ENCODE results near the gene REC8.
"Not testable (repeated sequence)": the region's sequence is repeated elsewhere in the genome, so short reads cannot be mapped to it uniquely, and the experiment has no call there.

REC8 gene

GRCh38 chr14:24206260-24207103 lies 34.6 kb downstream of the REC8 start:
- no peak for DNase-seq

GRCh38 chr14:24207104-24207551 lies 35.2 kb downstream of the REC8 start:
- DNase-seq, result no peak

GRCh38 chr14:24207625-24208024 lies 35.7 kb downstream of the REC8 start:
- DNase-seq, result no peak

GRCh38 chr14:24211311-24211710 lies 39.4 kb downstream of the REC8 start:
- no peak for DNase-seq

GRCh38 chr14:24212924-24213865 lies 41.3 kb downstream of the REC8 start, which contains the start of gene CHMP4A:
Gene CHMP4A (minus strand): TSS chr14:24213488. CDS start chr14:24213439, 49 bp downstream.
- DNase-seq, result peak; percentile 96

- DNase-seq, result no peak
These were observed 42.2 kb downstream of the REC8 start for GRCh38 chr14:24213866-24214662.

GRCh38 chr14:24215495-24216344 lies 43.8 kb downstream of the REC8 start, which contains the start of gene MDP1:
Gene MDP1 (minus strand): TSS chr14:24216066. CDS start chr14:24215955, 111 bp downstream.
- DNase-seq, result peak; percentile 89

- no peak for DNase-seq
These were observed 44.4 kb downstream of the REC8 start for GRCh38 chr14:24216345-24216699.

GRCh38 chr14:24216876-24217275 lies 45.0 kb downstream of the REC8 start:
- DNase-seq, result not testable (repeated sequence)

- no peak for DNase-seq
These were observed 47.2 kb downstream of the REC8 start for GRCh38 chr14:24219080-24219479.

GRCh38 chr14:24219521-24219920 lies 47.6 kb downstream of the REC8 start:
- no peak for DNase-seq

- not testable (repeated sequence) for DNase-seq
These were observed 51.1 kb downstream of the REC8 start for GRCh38 chr14:24222987-24223386.

GRCh38 chr14:24224618-24225071 lies 52.8 kb downstream of the REC8 start:
- DNase-seq, result no peak

GRCh38 chr14:24226473-24226872 lies 54.6 kb downstream of the REC8 start:
- no peak for DNase-seq

- no peak for DNase-seq
These were observed 57.0 kb downstream of the REC8 start for GRCh38 chr14:24228902-24229301.
